Neutrophil (primary cell): ENCODE measurements around the gene MYBBP1A.
A peak's percentile ranks its signal among the peaks of the same experiment; 100 is the strongest.

Experiments used
- H3K27ac ChIP-seq: fragments of 200-600 bp; sonication (generic); 2 replicates; pipeline ENCODE4 v1.5.1; 2016; ENCODE audit warnings: mild to moderate bottlenecking, moderate library complexity
- H3K27me3 ChIP-seq: fragments of 200-600 bp; sonication (generic); 2 replicates; pipeline ENCODE4 v1.6.0; 2016; ENCODE audit warnings: mild to moderate bottlenecking
- H3K36me3 ChIP-seq: fragments of 200-600 bp; sonication (generic); 2 replicates; pipeline ENCODE4 v1.5.1; 2017
- H3K4me1 ChIP-seq, 2 experiments: fragments of 200-600 bp in 1 of 2; sonication (generic) in 1 of 2; 1 replicate in 1 of 2; 2 replicates in 1 of 2; pipeline versions ENCODE4 v1.5.1 to v1.6.1; 2013 to 2016; ENCODE audit warnings: low read depth in 1 of 2, low read length in 1 of 2, mild to moderate bottlenecking in 1 of 2, moderate library complexity in 1 of 2; ENCODE audit not compliant: control insufficient read depth in 1 of 2, insufficient read depth in 1 of 2
- H3K4me3 ChIP-seq, 2 experiments: fragments of 200-600 bp in 1 of 2; sonication (generic) in 1 of 2; 1 replicate in 1 of 2; 2 replicates in 1 of 2; pipeline ENCODE4 v1.5.1; 2013 to 2016; ENCODE audit warnings: low read depth in 1 of 2, low read length in 1 of 2, mild to moderate bottlenecking in 1 of 2, moderate library complexity in 1 of 2
- H3K9me3 ChIP-seq: fragments of 200-600 bp; sonication (generic); 2 replicates; pipeline ENCODE4 v1.5.1; 2016
- TF ChIP-seq, protein P1 (sequence below): fragments of 200-600 bp; sonication (generic); IDR thresholded peaks from 2 replicates; pipeline ENCODE4 v1.5.1; 2016; ENCODE audit warnings: antibody characterized with exemption

The MYBBP1A gene

DNA sequence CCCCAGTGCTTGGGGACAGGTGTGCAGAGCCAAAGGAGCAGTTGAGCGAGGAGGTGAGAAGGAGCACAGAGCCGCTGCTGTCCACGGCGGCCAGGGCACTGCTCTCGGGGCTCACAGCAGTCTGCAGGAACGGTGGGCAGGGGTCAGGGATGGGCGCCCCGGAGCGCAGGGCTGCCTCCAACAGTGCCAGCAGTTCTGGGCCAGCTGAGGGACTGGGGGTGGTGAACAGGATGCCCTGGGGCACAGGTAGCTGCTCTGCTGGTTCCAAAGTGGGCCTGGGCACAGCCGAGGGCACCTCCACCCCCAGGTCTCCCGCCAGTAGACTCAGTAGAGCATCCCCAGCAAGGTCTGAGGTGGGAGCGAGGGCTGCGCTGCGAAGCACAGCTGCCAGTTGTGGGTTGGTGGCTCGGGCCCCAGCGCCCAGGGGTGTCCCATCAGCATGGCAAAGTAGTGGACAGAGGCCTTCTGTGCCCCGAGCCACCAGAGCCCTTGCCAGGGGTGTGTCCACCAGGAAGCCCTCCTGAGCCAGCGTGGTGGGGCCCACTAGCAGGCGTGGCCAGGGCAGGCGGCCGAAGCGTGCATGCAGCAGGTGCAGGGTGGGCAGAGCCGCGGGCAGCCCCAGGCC, 3.3 kb upstream of the MYBBP1A start:
- TF ChIP-seq, protein P1, sequence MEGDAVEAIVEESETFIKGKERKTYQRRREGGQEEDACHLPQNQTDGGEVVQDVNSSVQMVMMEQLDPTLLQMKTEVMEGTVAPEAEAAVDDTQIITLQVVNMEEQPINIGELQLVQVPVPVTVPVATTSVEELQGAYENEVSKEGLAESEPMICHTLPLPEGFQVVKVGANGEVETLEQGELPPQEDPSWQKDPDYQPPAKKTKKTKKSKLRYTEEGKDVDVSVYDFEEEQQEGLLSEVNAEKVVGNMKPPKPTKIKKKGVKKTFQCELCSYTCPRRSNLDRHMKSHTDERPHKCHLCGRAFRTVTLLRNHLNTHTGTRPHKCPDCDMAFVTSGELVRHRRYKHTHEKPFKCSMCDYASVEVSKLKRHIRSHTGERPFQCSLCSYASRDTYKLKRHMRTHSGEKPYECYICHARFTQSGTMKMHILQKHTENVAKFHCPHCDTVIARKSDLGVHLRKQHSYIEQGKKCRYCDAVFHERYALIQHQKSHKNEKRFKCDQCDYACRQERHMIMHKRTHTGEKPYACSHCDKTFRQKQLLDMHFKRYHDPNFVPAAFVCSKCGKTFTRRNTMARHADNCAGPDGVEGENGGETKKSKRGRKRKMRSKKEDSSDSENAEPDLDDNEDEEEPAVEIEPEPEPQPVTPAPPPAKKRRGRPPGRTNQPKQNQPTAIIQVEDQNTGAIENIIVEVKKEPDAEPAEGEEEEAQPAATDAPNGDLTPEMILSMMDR: no peak
- Histone ChIP-seq H3K27me3 (no peaks in the 10 kb centered on the region), H3K9me3 (no peaks in the 10 kb centered on the region), H3K36me3 (no peaks in the 10 kb centered on the region), H3K4me3 (no peak overlapping the region), H3K4me1 (peaks cover 17 to 21% of the 10 kb centered on the region in 2 experiments), H3K27ac (no peak overlapping the region)

- Histone ChIP-seq H3K4me1 (peaks cover 17 to 21% of the 10 kb centered on the region in 2 experiments), H3K27me3 (no peaks in the 10 kb centered on the region)
Measured at GRCh38 chr17:4557626-4558346, 2.6 kb upstream of the MYBBP1A start.

GRCh38 chr17:4556996-4557395, 1.8 kb upstream of the MYBBP1A start:
- Histone ChIP-seq H3K9me3 (no peaks in the 10 kb centered on the region), H3K4me3 (no peak overlapping the region), H3K4me1 (peaks cover 17 to 21% of the 10 kb centered on the region in 2 experiments), H3K36me3 (no peaks in the 10 kb centered on the region), H3K27me3 (no peaks in the 10 kb centered on the region), H3K27ac (no peak overlapping the region)
- TF ChIP-seq, protein P1: no peak

More at GRCh38 chr17:4557626-4558346, 2.6 kb upstream of the MYBBP1A start:
- Histone ChIP-seq H3K9me3 (no peaks in the 10 kb centered on the region), H3K27ac (no peak overlapping the region), H3K36me3 (no peaks in the 10 kb centered on the region), H3K4me3 (no peak overlapping the region)
- TF ChIP-seq, protein P1: no peak

- TF ChIP-seq, protein P1: no peak
- H3K27me3 ChIP-seq: no peaks in the 10 kb centered on the region
- H3K9me3 ChIP-seq: no peaks in the 10 kb centered on the region
- peak overlapping the region; percentile 76 to 93 for H3K4me3 ChIP-seq
- peak overlapping the region; percentile 83 for H3K27ac ChIP-seq
- H3K4me1 ChIP-seq: peaks cover 17 to 21% of the 10 kb centered on the region in 2 experiments
- H3K36me3 ChIP-seq: no peaks in the 10 kb centered on the region
Measured at GRCh38 chr17:4555873-4556759, 932 bp upstream of the MYBBP1A start.

GRCh38 chr17:4554441-4554996, 665 bp downstream of the MYBBP1A start:
- H3K4me3 ChIP-seq: peak overlapping the region; percentile 76 to 93
- TF ChIP-seq, protein P1: no peak
- no peaks in the 10 kb centered on the region for H3K36me3 ChIP-seq
- H3K4me1 ChIP-seq: peaks cover 17 to 21% of the 10 kb centered on the region in 2 experiments
- no peaks in the 10 kb centered on the region for H3K9me3 ChIP-seq
- H3K27me3 ChIP-seq: no peaks in the 10 kb centered on the region
- no peak overlapping the region for H3K27ac ChIP-seq
